Thymus (tissue), 14 donors: ENCODE measurements around the gene PNN. TPM values are rescaled to one million over a fixed set of nuclear protein-coding genes. Genes with fewer than 3 reads are reported as not detected.
"Not testable (repeated sequence)": the region's sequence is repeated elsewhere in the genome, so short reads cannot be mapped to it uniquely, and the experiment has no call there.

Experiments used
- DNase-seq, 9 donors: peaks; one replicate each; pipeline ENCODE4 v3.0.0-alpha.2; 2013; ENCODE audit warnings: low spot score in 9 of 9, low read depth in 6 of 9, missing footprints in 1 of 9
- H3K27ac ChIP-seq, 2 donors: one replicate each; pipeline ENCODE4 v1.5.1; 2013; ENCODE audit warnings: control low read depth in 1 of 2, low read depth in 1 of 2, low read length in 1 of 2, mild to moderate bottlenecking in 1 of 2, moderate library complexity in 1 of 2
- H3K27me3 ChIP-seq, 2 donors: one replicate each; pipeline ENCODE4 v1.5.1; 2013; ENCODE audit warnings: low read length in 1 of 2; ENCODE audit not compliant: control insufficient read depth in 2 of 2, insufficient read depth in 1 of 2
- H3K36me3 ChIP-seq, 2 donors: one replicate each; pipeline ENCODE4 v1.5.1; 2013; ENCODE audit warnings: low read length in 1 of 2, mild to moderate bottlenecking in 1 of 2, moderate library complexity in 1 of 2; ENCODE audit not compliant: control insufficient read depth in 2 of 2, insufficient read depth in 2 of 2
- H3K4me1 ChIP-seq, 2 donors: one replicate each; pipeline ENCODE4 v1.5.1; 2013; ENCODE audit warnings: low read length in 2 of 2; ENCODE audit not compliant: control insufficient read depth in 2 of 2, insufficient read depth in 2 of 2
- H3K4me3 ChIP-seq, 2 donors: one replicate each; pipeline ENCODE4 v1.5.1; 2013; ENCODE audit warnings: low read length in 2 of 2, control low read depth in 1 of 2, mild to moderate bottlenecking in 1 of 2
- H3K9me3 ChIP-seq, 2 donors: one replicate each; pipeline ENCODE4 v1.5.1; 2013; ENCODE audit warnings: low read length in 1 of 2, mild to moderate bottlenecking in 1 of 2; ENCODE audit not compliant: control insufficient read depth in 2 of 2, insufficient read depth in 1 of 2
- WGBS: extraction: QIAGEN DNeasy Blood & Tissue Kit; methylation state at CpG from one replicate; pipeline ENCODE4 v1.1.7; 2013; 5-methylcytosine and 5-hydroxymethylcytosine counted together
- long read RNA-seq, 10 donors: transcript quantifications; one replicate each; lab custom pipeline, GENCODE V29; 2026
- polyA plus RNA-seq: library from polyadenylated mRNA; stranded (reverse); fragments of 200-250 nt; gene quantifications from one replicate; pipeline ENCODE4 v1.2.3, GENCODE V29; 2013
- total RNA-seq: library from RNA; stranded (reverse); fragments of 120-200 nt; gene quantifications from one replicate; pipeline ENCODE4 v1.2.4, GENCODE V29; 2013
- donor health status: healthy.

PNN gene
- 45.2 TPM for total RNA-seq
- polyA plus RNA-seq = 68.3 TPM
- long read RNA-seq, donor 1, partial matches to known transcripts = 0 of 6 reads
- long read RNA-seq, donor 1, other reads (novel, unspliced or antisense) = 0 of 6 reads
- long read RNA-seq, donor 2 = 0 reads
- long read RNA-seq, donor 3, transcript PNN-205 (4 exons, 601 nt) = minor isoform, 8 of 213 reads
- long read RNA-seq, donor 3, transcript PNN-204 (3 exons, 583 nt) = minor isoform, 44 of 213 reads
- long read RNA-seq, donor 3, transcript PNN-201 (9 exons, 3,576 nt) = major isoform, 59 of 213 reads
- long read RNA-seq, donor 3, partial matches to known transcripts = 102 of 213 reads
- long read RNA-seq, donor 3, other reads (novel, unspliced or antisense) = 0 of 213 reads
- long read RNA-seq, donor 4, transcript PNN-204 (3 exons, 583 nt) = minor isoform, 14 of 78 reads
- long read RNA-seq, donor 4, transcript PNN-205 (4 exons, 601 nt) = minor isoform, 8 of 78 reads
- long read RNA-seq, donor 4, transcript PNN-201 (9 exons, 3,576 nt) = major isoform, 25 of 78 reads
- long read RNA-seq, donor 4, partial matches to known transcripts = 31 of 78 reads
- long read RNA-seq, donor 4, other reads (novel, unspliced or antisense) = 0 of 78 reads
- long read RNA-seq, donor 5, transcript PNN-204 (3 exons, 583 nt) = minor isoform, 39 of 255 reads
- long read RNA-seq, donor 5, transcript PNN-201 (9 exons, 3,576 nt) = major isoform, 54 of 255 reads
- long read RNA-seq, donor 5, partial matches to known transcripts = 158 of 255 reads
- long read RNA-seq, donor 5, other reads (novel, unspliced or antisense) = 0 of 255 reads
- long read RNA-seq, donor 6, transcript PNN-201 (9 exons, 3,576 nt) = major isoform, 27 of 33 reads
- long read RNA-seq, donor 6, transcript PNN-204 (3 exons, 583 nt) = minor isoform, 5 of 33 reads
- long read RNA-seq, donor 6, partial matches to known transcripts = 0 of 33 reads
- long read RNA-seq, donor 6, other reads (novel, unspliced or antisense) = 0 of 33 reads
- long read RNA-seq, donor 7, transcript PNN-201 (9 exons, 3,576 nt) = major isoform, 36 of 86 reads
- long read RNA-seq, donor 7, transcript PNN-204 (3 exons, 583 nt) = minor isoform, 16 of 86 reads
- long read RNA-seq, donor 7, partial matches to known transcripts = 32 of 86 reads
- long read RNA-seq, donor 7, other reads (novel, unspliced or antisense) = 0 of 86 reads
- long read RNA-seq, donor 8, transcript PNN-201 (9 exons, 3,576 nt) = major isoform, 14 of 20 reads
- long read RNA-seq, donor 8, partial matches to known transcripts = 0 of 20 reads
- long read RNA-seq, donor 8, other reads (novel, unspliced or antisense) = 0 of 20 reads
- long read RNA-seq, donor 9, transcript PNN-204 (3 exons, 583 nt) = minor isoform, 16 of 80 reads
- long read RNA-seq, donor 9, transcript PNN-201 (9 exons, 3,576 nt) = major isoform, 32 of 80 reads
- long read RNA-seq, donor 9, transcript PNN-205 (4 exons, 601 nt) = minor isoform, 5 of 80 reads
- long read RNA-seq, donor 9, partial matches to known transcripts = 27 of 80 reads
- long read RNA-seq, donor 9, other reads (novel, unspliced or antisense) = 0 of 80 reads
- long read RNA-seq, donor 10, transcript PNN-205 (4 exons, 601 nt) = minor isoform, 6 of 42 reads
- long read RNA-seq, donor 10, transcript PNN-201 (9 exons, 3,576 nt) = major isoform, 20 of 42 reads
- long read RNA-seq, donor 10, transcript PNN-204 (3 exons, 583 nt) = minor isoform, 8 of 42 reads
- long read RNA-seq, donor 10, partial matches to known transcripts = 8 of 42 reads
- long read RNA-seq, donor 10, other reads (novel, unspliced or antisense) = 0 of 42 reads

GRCh38 chr14:39174560-39175444 lies at the start of gene PNN:
Gene PNN, plus strand, starts transcription at chr14:39175254. Its CDS starts 26 bp downstream, at chr14:39175280.
- 6% methylated on average over 56 of the region's 56 CpGs for WGBS
- Histone ChIP-seq H3K9me3 (no peaks in the 10 kb centered on the region), H3K27ac (peak within 1 kb of the TSS; percentile 96 to 97), H3K4me1 (peaks cover 4 to 12% of the 10 kb centered on the region in 2 donors), H3K4me3 (peak within 1 kb of the TSS; percentile 97), H3K27me3 (no peaks in the 10 kb centered on the region), H3K36me3 (peaks cover 22 to 32% of the 10 kb centered on the region in 2 donors)
- peak; percentile 92 to 99 (median 98) for DNase-seq

GRCh38 chr14:39137835-39138234 lies 37.2 kb upstream of the PNN start:
- 97% methylated on average over 8 of the region's 8 CpGs for WGBS
- peaks cover 0 to 13% of the 10 kb centered on the region in 2 donors for H3K9me3 ChIP-seq
- H3K27me3 ChIP-seq, H3K27ac ChIP-seq, DNase-seq, H3K4me1 ChIP-seq, H3K4me3 ChIP-seq: not testable (repeated sequence)
- H3K36me3 ChIP-seq = peaks cover 7 to 28% of the 10 kb centered on the region in 2 donors

GRCh38 chr14:39138440-39138839 lies 36.6 kb upstream of the PNN start:
- Histone ChIP-seq H3K4me1 (no peaks in the 10 kb centered on the region), H3K9me3 (peaks cover 0 to 13% of the 10 kb centered on the region in 2 donors), H3K27me3 (no peaks in the 10 kb centered on the region), H3K36me3 (peaks cover 7 to 28% of the 10 kb centered on the region in 2 donors), H3K4me3 (no peak overlapping the region), H3K27ac (no peak overlapping the region)
- 99% methylated on average over 1 of the region's 1 CpG for WGBS
- DNase-seq = no peak

GRCh38 chr14:39140170-39140569 lies 34.9 kb upstream of the PNN start:
- WGBS = 99% methylated on average over 3 of the region's 3 CpGs
- no peaks in the 10 kb centered on the region for H3K4me1 ChIP-seq
- peaks cover 7 to 18% of the 10 kb centered on the region in 2 donors for H3K36me3 ChIP-seq
- H3K27me3 ChIP-seq = no peaks in the 10 kb centered on the region
- no peak overlapping the region for H3K4me3 ChIP-seq
- H3K27ac ChIP-seq = no peak overlapping the region
- no peak for DNase-seq
- peaks cover 0 to 13% of the 10 kb centered on the region in 2 donors for H3K9me3 ChIP-seq

GRCh38 chr14:39141623-39142022 lies 33.4 kb upstream of the PNN start:
- H3K36me3 ChIP-seq = peaks cover 7 to 18% of the 10 kb centered on the region in 2 donors
- 88% methylated on average over 1 of the region's 1 CpG for WGBS
- not testable (repeated sequence) for DNase-seq

GRCh38 chr14:39143226-39143625 lies 31.8 kb upstream of the PNN start:
- not testable (repeated sequence) for H3K27ac ChIP-seq, H3K4me1 ChIP-seq, DNase-seq, H3K4me3 ChIP-seq, H3K27me3 ChIP-seq
- H3K9me3 ChIP-seq = peaks cover 0 to 13% of the 10 kb centered on the region in 2 donors
- 91% methylated on average over 2 of the region's 2 CpGs for WGBS
- peaks cover 7 to 10% of the 10 kb centered on the region in 2 donors for H3K36me3 ChIP-seq

More at GRCh38 chr14:39141623-39142022, 33.4 kb upstream of the PNN start:
- not testable (repeated sequence) for H3K27ac ChIP-seq, H3K27me3 ChIP-seq, H3K4me3 ChIP-seq, H3K4me1 ChIP-seq
- H3K9me3 ChIP-seq = peaks cover 0 to 13% of the 10 kb centered on the region in 2 donors

- WGBS = 88% methylated on average over 7 of the region's 7 CpGs
- Histone ChIP-seq H3K36me3 (peaks cover 3 to 12% of the 10 kb centered on the region in 2 donors), H3K4me1 (no peaks in the 10 kb centered on the region), H3K9me3 (peaks cover 0 to 13% of the 10 kb centered on the region in 2 donors), H3K27me3 (no peaks in the 10 kb centered on the region), H3K4me3 (no peak overlapping the region), H3K27ac (no peak overlapping the region)
- DNase-seq = no peak
Measured at GRCh38 chr14:39145266-39145966, 29.6 kb upstream of the PNN start.
